ENCODE data around the gene LRCH3.
"Not testable (repeated sequence)": the region's sequence is repeated elsewhere in the genome, so short reads cannot be mapped to it uniquely, and the experiment has no call there.

LRCH3 gene

GRCh38 chr3:197913641-197914380 is 122.8 kb downstream of the LRCH3 start:
- no peak for TF ChIP-seq CTCF (IDR thresholded peaks at IDR 0.05; ENCODE audit: low read depth, low read length)
- H3K4me3 ChIP-seq (replicated peaks in 1 of 2; ENCODE audit: low read depth in 2 of 2, low read length in 2 of 2), result no peak overlapping the region
- DNase-seq (ENCODE audit: low read depth in 2 of 2), result no peak

GRCh38 chr3:197921429-197922275 is 130.6 kb downstream of the LRCH3 start:
- DNase-seq (ENCODE audit: low read depth in 2 of 2); H3K4me3 ChIP-seq (replicated peaks in 1 of 2; ENCODE audit: low read depth in 2 of 2, low read length in 2 of 2): not testable (repeated sequence)

GRCh38 chr3:197926418-197926817 is 135.4 kb downstream of the LRCH3 start:
- H3K4me3 ChIP-seq (replicated peaks in 1 of 2; ENCODE audit: low read depth in 2 of 2, low read length in 2 of 2), result no peak overlapping the region
- no peak for DNase-seq (ENCODE audit: low read depth in 2 of 2)
- peak; percentile 9 for TF ChIP-seq CTCF (IDR thresholded peaks at IDR 0.05; ENCODE audit: low read depth, low read length)

GRCh38 chr3:197927578-197927977 is 136.5 kb downstream of the LRCH3 start:
- not testable (repeated sequence) for H3K4me3 ChIP-seq (replicated peaks in 1 of 2; ENCODE audit: low read depth in 2 of 2, low read length in 2 of 2); DNase-seq (ENCODE audit: low read depth in 2 of 2)

- DNase-seq (ENCODE audit: low read depth in 2 of 2), result no peak
- TF ChIP-seq CTCF (IDR thresholded peaks at IDR 0.05; ENCODE audit: low read depth, low read length), result no peak
- H3K4me3 ChIP-seq (replicated peaks in 1 of 2; ENCODE audit: low read depth in 2 of 2, low read length in 2 of 2), result no peak overlapping the region
Observed at GRCh38 chr3:197936819-197937384, 145.8 kb downstream of the LRCH3 start.

All from cardiac fibroblast (primary cell).